ENCODE measurements around the gene TLR9. TPM values are rescaled to one million over a fixed set of nuclear protein-coding genes. Genes with fewer than 3 reads are reported as not detected.

TLR9 gene
- total RNA-seq, 1 experiment from 2014 or later: not detected

- Histone ChIP-seq H3K4ac (ENCODE audit: low read depth, low read length) (no peak overlapping the region), H3K23ac (ENCODE audit: insufficient read length, low read depth, low read length) (no peak overlapping the region), H3T11ph (ENCODE audit: low read length) (no peak overlapping the region), H4K8ac (replicated peaks; ENCODE audit: insufficient read length, low read depth, low read length) (no peak overlapping the region), H3K79me2 (ENCODE audit: insufficient read depth, low read length) (no peaks in the 10 kb centered on the region), H3K18ac (ENCODE audit: insufficient read length, low read depth, low read length) (no peak overlapping the region), H3K14ac (ENCODE audit: insufficient read depth, low read length) (no peak overlapping the region), H2BK12ac (ENCODE audit: insufficient read length, low read depth, low read length) (no peak overlapping the region), H3K4me1 (ENCODE audit: insufficient read depth, low read length) (no peaks in the 10 kb centered on the region), H3K4me2 (ENCODE audit: insufficient read depth, insufficient read length, low read length) (no peak overlapping the region), H4K5ac (ENCODE audit: insufficient read length, low read depth, low read length) (no peak overlapping the region), H2BK5ac (ENCODE audit: insufficient read length, low read length) (no peak overlapping the region), H4K20me1 (ENCODE audit: control insufficient read depth, insufficient read depth, insufficient read length) (no peaks in the 10 kb centered on the region), H3K23me2 (ENCODE audit: insufficient read length, low read depth, low read length, poor library complexity, severe bottlenecking) (no peaks in the 10 kb centered on the region), H3K56ac (ENCODE audit: insufficient read length, low read depth, low read length) (no peak overlapping the region), H3K9me3 (ENCODE audit: control insufficient read depth, low read depth, low read length) (no peaks in the 10 kb centered on the region), H3K9ac (ENCODE audit: extremely low read depth, insufficient read length, low read length) (no peak overlapping the region), H2AK5ac (ENCODE audit: insufficient read length, low read length) (no peak overlapping the region), H2AFZ (ENCODE audit: low read length) (no peak overlapping the region), H3K27ac (ENCODE audit: insufficient read length, low read depth, low read length) (no peak overlapping the region), H3K79me1 (ENCODE audit: insufficient read depth, low read depth, low read length, poor library complexity, severe bottlenecking) (no peaks in the 10 kb centered on the region), H2BK20ac (ENCODE audit: low read depth, low read length, poor library complexity, severe bottlenecking) (no peak overlapping the region), H4K91ac (ENCODE audit: insufficient read length, low read depth, low read length) (no peak overlapping the region), H2BK15ac (ENCODE audit: low read depth, low read length) (no peak overlapping the region), H3K27me3 (ENCODE audit: insufficient read depth, low read length) (no peaks in the 10 kb centered on the region), H2BK120ac (ENCODE audit: low read depth, low read length, poor library complexity, severe bottlenecking) (no peak overlapping the region)
- peaks cover 6% of the 10 kb centered on the region for H3K27me3 Mint-ChIP-seq (ENCODE audit: low read depth)
- WGBS (ENCODE audit: extremely low coverage, insufficient read length, low lambda C conversion rate): no CpG with 5 or more reads among the region's 3 CpGs
- H3K9me3 Mint-ChIP-seq: no peaks in the 10 kb centered on the region
- TF ChIP-seq, protein P1, sequence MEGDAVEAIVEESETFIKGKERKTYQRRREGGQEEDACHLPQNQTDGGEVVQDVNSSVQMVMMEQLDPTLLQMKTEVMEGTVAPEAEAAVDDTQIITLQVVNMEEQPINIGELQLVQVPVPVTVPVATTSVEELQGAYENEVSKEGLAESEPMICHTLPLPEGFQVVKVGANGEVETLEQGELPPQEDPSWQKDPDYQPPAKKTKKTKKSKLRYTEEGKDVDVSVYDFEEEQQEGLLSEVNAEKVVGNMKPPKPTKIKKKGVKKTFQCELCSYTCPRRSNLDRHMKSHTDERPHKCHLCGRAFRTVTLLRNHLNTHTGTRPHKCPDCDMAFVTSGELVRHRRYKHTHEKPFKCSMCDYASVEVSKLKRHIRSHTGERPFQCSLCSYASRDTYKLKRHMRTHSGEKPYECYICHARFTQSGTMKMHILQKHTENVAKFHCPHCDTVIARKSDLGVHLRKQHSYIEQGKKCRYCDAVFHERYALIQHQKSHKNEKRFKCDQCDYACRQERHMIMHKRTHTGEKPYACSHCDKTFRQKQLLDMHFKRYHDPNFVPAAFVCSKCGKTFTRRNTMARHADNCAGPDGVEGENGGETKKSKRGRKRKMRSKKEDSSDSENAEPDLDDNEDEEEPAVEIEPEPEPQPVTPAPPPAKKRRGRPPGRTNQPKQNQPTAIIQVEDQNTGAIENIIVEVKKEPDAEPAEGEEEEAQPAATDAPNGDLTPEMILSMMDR (conservative IDR thresholded peaks at IDR 0.05): no peak
- peaks cover 11 to 12% of the 10 kb centered on the region in 2 experiments for H3K4me1 Mint-ChIP-seq
- no peak overlapping the region for H3K4me3 Mint-ChIP-seq
- no peak overlapping the region; a peak in 1 of 7 replicates for H3K27ac Mint-ChIP-seq
- DNase-seq: no peak
- H3K36me3 Mint-ChIP-seq (ENCODE audit: insufficient read depth in 1 of 3, low read depth in 3 of 3): no peaks in the 10 kb centered on the region
Observed at GRCh38 chr3:52185837-52186236, 39.6 kb downstream of the TLR9 start.
